SU-DHL-6 (cell line): ENCODE measurements around the gene ABCA3.

ENCODE experiments used
- EZH2phosphoT487 ChIP-seq: fragments of 200-600 bp; sonication (generic), shearing (Covaris generic); conservative IDR thresholded peaks from 2 replicates; pipeline ENCODE4 v1.6.1; 2018; ENCODE audit warnings: mild to moderate bottlenecking, antibody characterized with exemption, low read length, moderate library complexity, mixed read lengths
- TF ChIP-seq, protein P1 (sequence below): fragments of 200-600 bp; sonication (generic); IDR thresholded peaks from one replicate; pipeline ENCODE4 v1.5.1; 2017; ENCODE audit warnings: antibody characterized with exemption, mild to moderate bottlenecking, low read length, moderate library complexity; ENCODE audit not compliant: insufficient read depth, poor library complexity, severe bottlenecking

DNA sequence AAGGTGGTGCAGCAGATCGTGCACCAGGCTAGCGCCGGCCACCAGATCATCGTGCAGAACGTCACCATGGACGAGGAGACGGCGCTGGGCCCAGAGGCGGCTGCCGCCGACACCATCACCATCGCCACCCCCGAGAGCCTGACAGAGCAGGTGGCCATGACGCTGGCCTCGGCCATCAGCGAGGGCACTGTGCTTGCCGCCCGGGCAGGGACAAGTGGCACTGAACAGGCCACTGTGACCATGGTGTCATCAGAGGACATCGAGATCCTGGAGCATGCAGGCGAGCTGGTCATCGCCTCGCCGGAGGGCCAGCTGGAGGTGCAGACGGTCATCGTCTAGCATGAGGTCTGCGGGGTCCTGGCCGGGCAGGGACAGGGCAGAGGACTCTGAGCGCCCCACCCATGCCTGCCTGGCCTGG is 105.3 kb downstream of the ABCA3 start:
- TF ChIP-seq, protein P1, sequence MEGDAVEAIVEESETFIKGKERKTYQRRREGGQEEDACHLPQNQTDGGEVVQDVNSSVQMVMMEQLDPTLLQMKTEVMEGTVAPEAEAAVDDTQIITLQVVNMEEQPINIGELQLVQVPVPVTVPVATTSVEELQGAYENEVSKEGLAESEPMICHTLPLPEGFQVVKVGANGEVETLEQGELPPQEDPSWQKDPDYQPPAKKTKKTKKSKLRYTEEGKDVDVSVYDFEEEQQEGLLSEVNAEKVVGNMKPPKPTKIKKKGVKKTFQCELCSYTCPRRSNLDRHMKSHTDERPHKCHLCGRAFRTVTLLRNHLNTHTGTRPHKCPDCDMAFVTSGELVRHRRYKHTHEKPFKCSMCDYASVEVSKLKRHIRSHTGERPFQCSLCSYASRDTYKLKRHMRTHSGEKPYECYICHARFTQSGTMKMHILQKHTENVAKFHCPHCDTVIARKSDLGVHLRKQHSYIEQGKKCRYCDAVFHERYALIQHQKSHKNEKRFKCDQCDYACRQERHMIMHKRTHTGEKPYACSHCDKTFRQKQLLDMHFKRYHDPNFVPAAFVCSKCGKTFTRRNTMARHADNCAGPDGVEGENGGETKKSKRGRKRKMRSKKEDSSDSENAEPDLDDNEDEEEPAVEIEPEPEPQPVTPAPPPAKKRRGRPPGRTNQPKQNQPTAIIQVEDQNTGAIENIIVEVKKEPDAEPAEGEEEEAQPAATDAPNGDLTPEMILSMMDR, result no peak
- TF ChIP-seq EZH2phosphoT487, result no peak
